Measurements from ENCODE around the gene PSG3. TPM values are rescaled to one million over a fixed set of nuclear protein-coding genes. Genes with fewer than 3 reads are reported as not detected.
"Not testable (repeated sequence)": the region's sequence is repeated elsewhere in the genome, so short reads cannot be mapped to it uniquely, and the experiment has no call there.

Gene PSG3
- total RNA-seq = not detected
- long read RNA-seq, donor 1 = 0 reads
- long read RNA-seq, donor 2 = 0 reads

GRCh38 chr19:42740381-42740780 is at the start of gene PSG3:
TSS of gene PSG3 (minus strand) at chr19:42740481. CDS start at chr19:42740384, 97 bp downstream.
- intact Hi-C loops (cut with DNase I); DNase-seq (ENCODE audit: low spot score): not testable (repeated sequence)

GRCh38 chr19:42788766-42789165 is 48.5 kb upstream of the PSG3 start:
- DNase-seq (ENCODE audit: low spot score); intact Hi-C loops (cut with DNase I): not testable (repeated sequence)

- intact Hi-C loops (cut with DNase I) = not testable (repeated sequence)
Observed at GRCh38 chr19:42787766-42788165, 47.5 kb upstream of the PSG3 start.

GRCh38 chr19:42776750-42777612 is 36.7 kb upstream of the PSG3 start:
- DNase-seq (ENCODE audit: low spot score) = peak; percentile 84
- intact Hi-C loops (cut with DNase I) = not testable (repeated sequence)

More at GRCh38 chr19:42787766-42788165, 47.5 kb upstream of the PSG3 start:
- not testable (repeated sequence) for DNase-seq (ENCODE audit: low spot score)

GRCh38 chr19:42774510-42775158 is 34.4 kb upstream of the PSG3 start:
- intact Hi-C loops (cut with DNase I); DNase-seq (ENCODE audit: low spot score): not testable (repeated sequence)

- DNase-seq (ENCODE audit: low spot score); intact Hi-C loops (cut with DNase I): not testable (repeated sequence)
Observed at GRCh38 chr19:42767319-42767718, 27.0 kb upstream of the PSG3 start.

GRCh38 chr19:42766871-42767270 is 26.6 kb upstream of the PSG3 start:
- DNase-seq (ENCODE audit: low spot score); intact Hi-C loops (cut with DNase I): not testable (repeated sequence)

GRCh38 chr19:42764836-42765235 is 24.6 kb upstream of the PSG3 start:
- DNase-seq (ENCODE audit: low spot score) = no peak
- intact Hi-C loops (cut with DNase I) = no loop called here

- intact Hi-C loops (cut with DNase I) = loop anchor here in 1 of 2 donors (2.0 kb wide), 1 partner anchor 150 kb away; no protein-coding TSS in a partner anchor
- no peak for DNase-seq (ENCODE audit: low spot score)
Observed at GRCh38 chr19:42762789-42763188, 22.5 kb upstream of the PSG3 start.

- intact Hi-C loops (cut with DNase I) = loop anchor here in 1 of 2 donors (2.0 kb wide), 1 partner anchor 149 kb away; no protein-coding TSS in a partner anchor
- DNase-seq (ENCODE audit: low spot score) = not testable (repeated sequence)
Observed at GRCh38 chr19:42761924-42762295, 21.6 kb upstream of the PSG3 start.

- intact Hi-C loops (cut with DNase I); DNase-seq (ENCODE audit: low spot score): not testable (repeated sequence)
Observed at GRCh38 chr19:42760954-42761923, 21.0 kb upstream of the PSG3 start.

- DNase-seq (ENCODE audit: low spot score); intact Hi-C loops (cut with DNase I): not testable (repeated sequence)
Observed at GRCh38 chr19:42758667-42759066, 18.4 kb upstream of the PSG3 start.

- DNase-seq (ENCODE audit: low spot score); intact Hi-C loops (cut with DNase I): not testable (repeated sequence)
Observed at GRCh38 chr19:42752246-42752645, 12.0 kb upstream of the PSG3 start.

GRCh38 chr19:42741726-42742607 is 1.7 kb upstream of the PSG3 start:
- intact Hi-C loops (cut with DNase I); DNase-seq (ENCODE audit: low spot score): not testable (repeated sequence)

GRCh38 chr19:42737581-42738011 is 2.7 kb downstream of the PSG3 start:
- DNase-seq (ENCODE audit: low spot score); intact Hi-C loops (cut with DNase I): not testable (repeated sequence)

- DNase-seq (ENCODE audit: low spot score); intact Hi-C loops (cut with DNase I): not testable (repeated sequence)
Observed at GRCh38 chr19:42728341-42728740, 11.9 kb downstream of the PSG3 start.

- DNase-seq (ENCODE audit: low spot score); intact Hi-C loops (cut with DNase I): not testable (repeated sequence)
Observed at GRCh38 chr19:42714000-42714399, 26.3 kb downstream of the PSG3 start.

GRCh38 chr19:42712753-42713152 is 27.5 kb downstream of the PSG3 start:
- DNase-seq (ENCODE audit: low spot score); intact Hi-C loops (cut with DNase I): not testable (repeated sequence)

All from posterior vena cava (tissue), 2 donors.